SHP77 (cell line): ENCODE results near the gene MMP27.
"Not testable (repeated sequence)": the region's sequence is repeated elsewhere in the genome, so short reads cannot be mapped to it uniquely, and the experiment has no call there.

Experiments
- DNase-seq, 2 experiments: peaks; one replicate each; lab custom pipeline; 2025; lab: John Stamatoyannopoulos, UW

Gene MMP27

GRCh38 chr11:102705626-102706025 lies at the start of gene MMP27:
Gene MMP27 (minus strand): TSS chr11:102705769. CDS start chr11:102705714, 55 bp downstream.
- DNase-seq = no peak

DNA sequence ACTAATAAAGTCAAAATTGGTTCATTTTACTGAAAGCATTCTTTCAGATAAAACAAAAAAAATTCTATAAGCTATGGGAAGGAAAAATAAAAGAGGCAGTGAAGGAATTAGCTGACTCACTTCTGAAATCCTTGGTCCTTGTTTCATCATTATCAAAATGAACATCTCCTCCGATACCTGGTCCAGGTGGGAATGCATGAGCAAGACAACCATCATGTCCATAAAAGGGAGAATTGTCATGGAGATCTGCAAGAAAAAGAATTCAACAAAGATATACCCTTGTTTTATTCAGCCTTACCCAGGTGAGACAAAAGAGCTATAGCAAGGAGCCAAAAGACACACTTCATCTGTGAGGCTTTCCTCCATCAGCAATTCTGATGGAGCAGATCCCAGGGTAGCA lies 47.7 kb upstream of the MMP27 start:
- DNase-seq = no peak

- no peak for DNase-seq
Measured at GRCh38 chr11:102751673-102752072, 46.1 kb upstream of the MMP27 start.

DNA sequence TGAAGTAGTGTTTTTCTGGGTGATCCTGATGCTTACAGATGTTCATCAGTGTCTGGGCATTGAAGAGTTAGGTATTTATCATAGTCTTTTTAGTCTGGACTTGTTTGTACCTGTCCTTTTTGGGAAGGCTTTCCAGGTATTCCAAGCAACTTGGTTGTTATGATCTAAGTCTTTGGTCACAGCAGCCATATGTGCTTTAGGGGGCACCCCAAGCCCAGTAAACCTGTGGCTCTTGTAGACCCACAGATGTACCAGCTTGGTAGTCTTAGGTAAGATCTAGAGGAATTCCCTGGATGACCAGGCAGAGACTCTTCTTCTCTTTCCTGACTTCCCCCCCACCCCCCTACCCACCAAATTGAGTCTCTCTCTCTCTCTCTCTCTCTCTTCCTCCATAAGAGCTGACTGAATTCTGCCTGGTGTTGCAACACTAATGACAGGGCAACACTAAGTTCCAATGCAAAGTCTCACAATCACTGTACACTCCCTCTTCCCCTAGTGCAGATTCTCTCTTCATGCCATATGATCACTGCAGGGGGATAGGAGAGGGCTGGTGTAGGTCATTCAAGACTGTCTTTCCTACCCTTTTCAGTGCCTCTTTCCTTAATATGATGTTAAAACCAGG lies 43.6 kb upstream of the MMP27 start:
- no peak for DNase-seq

DNA sequence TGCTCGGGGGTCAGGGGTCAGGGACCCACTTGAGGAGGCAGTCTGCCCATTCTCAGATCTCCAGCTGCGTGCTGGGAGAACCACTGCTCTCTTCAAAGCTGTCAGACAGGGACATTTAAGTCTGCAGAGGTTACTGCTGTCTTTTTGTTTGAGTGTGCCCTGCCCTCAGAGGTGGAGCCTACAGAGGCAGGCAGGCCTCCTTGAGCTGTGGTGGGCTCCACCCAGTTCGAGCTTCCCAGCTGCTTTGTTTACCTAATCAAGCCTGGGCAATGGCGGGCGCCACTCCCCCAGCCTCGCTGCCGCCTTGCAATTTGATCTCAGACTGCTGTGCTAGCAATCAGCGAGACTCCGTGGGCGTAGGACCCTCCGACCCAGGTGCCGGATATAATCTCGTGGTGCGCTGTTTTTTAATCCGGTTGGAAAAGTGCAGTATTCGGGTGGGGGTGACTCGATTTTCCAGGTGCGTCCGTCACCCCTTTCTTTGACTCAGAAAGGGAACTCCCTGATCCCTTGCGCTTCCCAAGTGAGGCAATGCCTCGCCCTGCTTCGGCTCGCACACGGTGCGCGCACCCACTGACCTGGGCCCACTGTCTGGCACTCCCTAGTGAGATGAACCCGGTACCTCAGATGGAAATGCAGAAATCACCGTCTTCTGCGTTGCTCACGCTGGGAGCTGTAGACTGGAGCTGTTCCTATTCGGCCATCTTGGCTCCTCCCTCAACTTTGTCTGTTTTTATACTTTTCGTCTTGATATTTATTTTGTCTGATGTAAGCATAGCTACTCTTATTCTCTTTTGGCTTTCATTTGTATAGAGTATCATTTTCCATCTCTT lies 41.4 kb upstream of the MMP27 start:
- DNase-seq = peak; percentile 11 to 29

DNA sequence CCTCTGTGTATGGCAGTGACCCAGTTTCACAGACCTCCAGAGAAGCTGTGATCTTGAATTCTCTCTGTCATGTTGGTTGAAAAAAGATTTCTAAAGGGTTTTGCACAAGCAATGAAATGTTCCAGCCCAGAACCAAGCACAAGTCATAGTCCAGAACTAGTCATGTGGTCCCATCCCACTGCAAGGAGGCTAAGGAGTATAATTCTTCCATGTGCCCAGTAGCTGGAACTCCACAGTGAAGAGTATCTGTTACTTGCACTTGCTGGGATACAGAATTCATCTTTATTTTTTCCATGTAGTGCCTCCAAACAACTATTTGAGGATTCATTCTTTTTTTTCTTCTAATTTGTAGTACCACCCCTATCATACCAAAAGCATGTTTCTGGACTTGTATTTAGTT lies 29.1 kb upstream of the MMP27 start:
- DNase-seq = no peak

DNA sequence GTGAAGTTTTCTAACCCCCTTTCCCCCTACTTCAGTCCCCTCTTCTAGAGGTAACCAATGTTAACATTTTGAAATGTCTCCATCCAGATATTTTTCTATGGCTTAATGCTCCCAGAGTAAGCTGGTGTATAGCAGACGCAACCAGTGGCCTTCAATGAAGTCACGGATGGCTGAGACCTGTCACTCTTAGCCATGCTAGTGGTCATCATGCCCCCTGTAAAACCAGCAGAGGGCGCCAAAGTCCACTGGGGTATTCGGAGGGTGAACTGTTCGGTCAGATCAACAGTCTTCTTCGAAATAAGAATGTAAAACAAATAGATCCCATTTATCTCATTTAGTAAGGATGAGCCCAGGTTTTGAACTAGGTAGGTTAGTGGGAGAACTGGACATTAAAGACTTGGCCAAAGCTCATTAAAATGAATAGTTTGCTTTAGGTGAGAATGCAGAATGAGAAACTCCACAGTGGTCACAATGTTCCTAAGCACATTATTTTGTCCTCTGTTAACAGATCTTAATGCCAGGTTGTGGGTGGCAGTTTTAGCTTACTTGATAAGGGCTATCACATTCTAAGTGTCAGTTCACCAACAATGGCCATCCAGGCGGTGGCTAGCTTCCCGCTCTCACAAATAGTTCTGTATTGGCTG lies 27.8 kb upstream of the MMP27 start:
- DNase-seq = peak; percentile 23 to 39

DNA sequence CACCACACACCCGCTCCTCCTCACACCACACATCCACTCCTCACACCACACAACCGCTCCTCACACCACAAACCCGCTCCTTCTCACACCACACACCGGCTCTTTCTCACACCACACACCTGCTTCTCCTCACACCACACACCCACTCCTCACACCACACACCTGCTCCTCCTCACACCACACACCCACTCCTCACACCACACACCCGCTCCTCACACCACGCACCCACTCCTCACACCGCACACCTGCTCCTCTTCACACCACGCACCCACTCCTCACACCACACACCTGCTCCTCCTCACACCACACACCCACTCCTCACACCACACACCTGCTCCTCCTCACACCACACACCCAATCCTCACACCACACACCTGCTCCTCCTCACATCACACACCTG lies 25.4 kb upstream of the MMP27 start:
- not testable (repeated sequence) for DNase-seq

- DNase-seq = no peak
Measured at GRCh38 chr11:102729849-102730815, 24.6 kb upstream of the MMP27 start.

GRCh38 chr11:102727890-102728289 lies 22.3 kb upstream of the MMP27 start:
- no peak for DNase-seq

DNA sequence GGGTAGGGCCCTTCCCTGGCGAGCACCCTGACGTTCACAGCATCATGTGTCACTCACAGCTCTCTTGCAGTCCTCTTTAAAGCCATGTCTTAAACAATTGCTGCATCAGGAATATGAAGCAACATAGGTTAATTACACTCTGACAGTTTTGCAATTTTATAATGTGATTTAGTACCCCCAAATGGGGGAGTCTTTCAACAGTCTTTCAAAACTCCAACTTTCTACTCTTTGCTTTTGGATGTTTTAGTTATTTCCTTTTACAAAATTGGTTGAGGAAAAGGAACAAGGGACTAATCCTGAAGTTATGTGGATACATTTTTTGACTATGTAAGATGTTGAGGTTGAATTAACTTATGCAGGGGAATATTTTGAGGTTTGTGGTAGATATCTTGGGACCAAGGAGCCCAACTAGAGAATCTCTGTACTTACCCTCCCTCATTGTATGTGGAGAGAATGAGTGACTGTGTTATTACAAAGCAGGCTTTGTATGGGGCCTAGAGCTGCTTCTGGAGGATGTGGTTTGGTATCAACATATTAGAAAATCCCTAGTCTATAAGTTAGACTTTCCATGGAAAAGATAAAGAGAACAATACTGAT lies 19.4 kb upstream of the MMP27 start, which contains the start of gene MMP8:
Gene MMP8, minus strand, starts transcription at position 51 of the 597 bp plus-strand sequence. CDS start 99 bp downstream, outside the sequence.
- no peak for DNase-seq

DNA sequence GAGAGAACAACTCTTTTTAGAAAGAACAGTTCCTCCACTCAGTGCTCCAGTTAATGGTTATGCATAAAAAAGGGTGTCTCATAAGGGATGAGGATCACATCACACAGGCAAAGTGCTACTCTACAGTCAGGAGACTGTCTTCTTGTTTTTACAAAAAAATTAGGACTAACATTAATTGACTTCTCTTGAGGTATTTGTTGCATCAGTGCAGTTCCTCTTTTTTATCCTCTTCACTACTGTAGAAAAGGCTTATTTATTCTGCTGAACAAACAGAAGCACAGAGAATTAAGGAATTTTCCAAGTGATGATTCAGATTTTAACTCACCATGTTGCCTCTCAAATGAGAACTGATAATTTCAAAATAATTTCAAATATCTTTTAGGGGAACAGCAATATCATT lies 17.3 kb upstream of the MMP27 start:
- no peak for DNase-seq

DNA sequence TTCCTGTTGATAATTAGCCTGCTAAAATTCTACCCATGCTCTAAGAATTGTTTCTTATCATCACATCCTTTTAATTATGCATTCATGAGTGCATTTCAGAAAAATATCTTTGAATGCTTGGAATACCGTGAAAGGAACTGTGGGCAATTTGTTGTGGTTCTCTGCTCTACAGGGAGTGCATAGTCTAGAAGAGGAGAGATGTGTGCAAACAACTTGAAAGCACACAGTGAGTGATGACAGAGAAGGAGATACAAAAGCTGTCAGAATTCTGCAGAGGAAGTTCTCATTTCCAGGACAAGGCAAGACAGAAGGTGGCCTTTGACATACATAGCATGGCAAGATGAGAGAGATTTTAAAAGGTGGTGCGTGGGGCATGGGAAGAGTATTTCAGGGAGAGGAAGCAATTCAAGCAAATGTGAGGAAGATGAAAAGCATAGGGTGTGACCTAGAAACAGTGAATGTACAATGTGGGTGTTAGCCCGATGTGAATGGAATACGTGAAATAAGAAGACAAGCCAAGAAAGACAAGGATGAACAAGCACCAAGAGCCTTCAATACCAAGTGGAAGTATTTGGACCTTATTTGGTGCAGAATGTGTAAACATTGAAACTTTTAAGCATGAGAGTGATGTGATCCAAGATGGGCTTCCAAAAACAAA lies 14.2 kb upstream of the MMP27 start:
- DNase-seq = no peak

DNA sequence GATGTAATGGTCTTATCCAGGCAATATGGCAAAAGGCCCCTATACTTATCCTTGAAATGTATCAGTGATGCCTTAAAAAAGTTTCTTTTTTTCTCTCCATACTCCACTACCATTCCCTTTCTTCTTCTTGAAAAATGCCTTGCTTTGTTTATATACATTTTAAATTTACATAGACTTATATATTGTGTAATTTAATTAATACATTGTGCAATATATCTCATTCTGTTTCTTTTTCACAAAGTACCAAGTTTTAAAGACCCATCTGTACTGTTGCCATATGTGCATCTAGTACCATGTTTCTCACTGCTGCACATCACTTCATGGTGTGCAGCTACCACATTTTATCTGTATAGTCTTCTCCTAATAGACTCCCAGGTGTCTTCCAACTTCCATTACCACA lies 11.7 kb upstream of the MMP27 start:
- no peak for DNase-seq

GRCh38 chr11:102716527-102716926 lies 11.0 kb upstream of the MMP27 start:
- DNase-seq = no peak

DNA sequence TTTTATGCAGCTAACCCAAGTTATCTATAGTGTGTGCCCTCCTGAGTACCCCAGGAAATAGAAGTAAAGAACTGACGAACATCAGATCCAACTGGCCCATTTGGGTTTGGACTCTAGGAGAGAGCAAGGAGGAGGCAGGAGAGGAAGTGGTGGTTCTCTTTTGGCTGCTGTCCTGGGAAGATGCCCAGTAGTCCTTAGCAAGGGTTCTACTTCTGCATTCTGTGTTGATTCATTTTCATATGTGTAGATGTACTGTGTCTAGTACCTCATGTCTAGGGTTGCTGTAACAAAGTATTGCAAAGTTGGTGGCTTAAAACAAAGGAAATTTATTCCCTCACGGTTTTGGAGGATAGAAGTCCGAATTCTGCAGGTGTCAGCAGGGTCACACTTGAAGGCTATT lies 6.6 kb upstream of the MMP27 start:
- no peak for DNase-seq

DNA sequence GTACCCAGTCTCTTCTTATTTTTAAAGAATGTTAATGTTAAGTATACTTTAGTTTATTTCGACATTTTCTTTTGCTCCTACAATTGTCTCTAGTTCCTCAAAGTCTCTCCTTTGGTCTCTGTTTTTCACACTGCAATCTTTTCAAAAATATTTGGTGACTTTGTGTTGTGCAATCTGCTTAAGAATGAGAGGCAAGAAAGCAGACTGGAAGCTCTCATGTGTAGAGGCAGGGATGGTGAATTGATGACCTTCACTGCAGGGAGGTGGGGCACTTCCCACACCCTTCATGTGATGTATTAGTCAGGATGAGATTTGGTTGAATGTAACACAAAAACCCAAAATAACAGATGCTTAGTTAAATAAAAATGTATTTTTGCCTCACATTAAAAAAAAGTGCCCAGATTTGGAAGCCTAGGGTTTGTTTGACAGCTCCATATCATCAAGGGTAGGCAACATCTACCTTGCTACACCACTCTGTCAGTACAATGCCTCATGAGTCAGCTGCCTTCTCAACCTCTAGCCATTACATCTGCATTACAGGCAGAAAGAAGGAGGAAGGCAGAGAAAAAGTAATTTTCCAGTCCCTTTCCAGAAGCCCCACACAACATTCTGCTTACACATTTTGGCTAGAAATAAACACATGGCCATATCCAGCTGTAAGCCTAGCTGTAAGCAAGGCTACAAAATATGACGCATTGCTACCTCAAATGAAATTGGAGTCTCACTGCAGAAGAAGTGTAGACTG lies 3.8 kb upstream of the MMP27 start:
- DNase-seq = no peak

GRCh38 chr11:102708654-102709053 lies 3.1 kb upstream of the MMP27 start:
- DNase-seq = no peak

- DNase-seq = no peak
Measured at GRCh38 chr11:102704841-102705240, 728 bp downstream of the MMP27 start.
